CD4-positive, alpha-beta T cell treated with Interleukin-17A for 4 hours (primary cell): Measurements from ENCODE around the gene SEC16A.
A peak's percentile ranks its signal among the peaks of the same experiment; 100 is the strongest.
"Not testable (repeated sequence)": the region's sequence is repeated elsewhere in the genome, so short reads cannot be mapped to it uniquely, and the experiment has no call there.

Experiments
- DNase-seq: peaks from one replicate; pipeline ENCODE4 v3.0.0-alpha.2; 2020; ENCODE audit warnings: mixed read lengths

Gene SEC16A

DNA sequence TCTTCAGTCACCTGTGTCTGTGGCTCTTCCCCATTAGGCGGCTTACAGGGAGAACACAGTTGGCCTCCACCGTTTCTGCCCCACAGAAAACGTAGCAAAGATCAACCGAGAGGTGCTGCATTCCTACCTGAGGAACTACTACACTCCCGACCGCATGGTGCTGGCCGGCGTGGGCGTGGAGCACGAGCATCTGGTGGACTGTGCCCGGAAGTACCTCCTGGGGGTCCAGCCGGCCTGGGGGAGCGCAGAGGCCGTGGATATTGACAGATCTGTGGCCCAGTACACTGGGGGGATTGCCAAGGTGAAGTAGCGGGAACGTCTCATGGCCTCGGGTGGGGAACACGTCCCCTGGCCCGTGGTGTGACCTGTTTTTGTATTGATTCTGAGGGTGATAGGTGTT lies 65.9 kb downstream of the SEC16A start:
- DNase-seq = no peak

DNA sequence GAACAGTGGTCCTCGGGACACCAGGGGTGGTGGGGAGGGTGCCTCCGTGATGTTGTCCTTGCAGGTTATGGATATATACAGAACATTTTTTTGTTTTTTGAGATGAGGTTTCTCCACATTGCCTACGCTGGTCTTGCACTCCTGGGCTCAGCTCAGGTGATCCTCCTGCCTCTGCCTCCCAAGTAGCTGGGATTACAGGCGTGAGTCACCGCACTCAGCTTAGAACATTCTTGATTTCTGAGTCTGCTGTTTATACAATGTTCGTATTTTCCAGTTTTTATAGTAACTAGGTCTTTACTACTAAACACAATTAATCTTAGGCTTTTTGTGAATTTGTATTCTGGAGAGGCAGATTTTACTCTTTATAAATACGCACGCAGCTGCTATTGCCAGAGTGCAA lies 66.4 kb downstream of the SEC16A start:
- no peak for DNase-seq

DNA sequence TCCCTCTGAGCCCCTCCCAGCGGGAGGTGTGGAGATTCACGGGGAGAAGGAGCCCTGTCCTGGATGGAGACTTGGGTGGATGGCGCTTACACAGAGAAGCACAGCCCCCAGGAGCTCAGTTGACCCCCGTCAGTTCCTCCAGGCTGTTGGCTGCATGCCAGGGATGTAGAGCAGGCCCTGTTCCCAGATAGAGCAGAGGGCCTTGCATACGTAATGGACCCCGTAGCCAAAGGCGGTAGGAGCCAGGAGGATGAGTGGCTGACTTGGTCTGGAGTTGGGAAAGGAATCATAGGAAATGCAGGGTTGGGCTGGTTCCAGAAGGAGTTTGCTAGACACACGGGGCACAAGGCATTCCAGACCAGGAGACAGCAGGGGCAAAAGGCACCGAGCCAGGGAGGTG lies 69.9 kb downstream of the SEC16A start:
- no peak for DNase-seq

DNA sequence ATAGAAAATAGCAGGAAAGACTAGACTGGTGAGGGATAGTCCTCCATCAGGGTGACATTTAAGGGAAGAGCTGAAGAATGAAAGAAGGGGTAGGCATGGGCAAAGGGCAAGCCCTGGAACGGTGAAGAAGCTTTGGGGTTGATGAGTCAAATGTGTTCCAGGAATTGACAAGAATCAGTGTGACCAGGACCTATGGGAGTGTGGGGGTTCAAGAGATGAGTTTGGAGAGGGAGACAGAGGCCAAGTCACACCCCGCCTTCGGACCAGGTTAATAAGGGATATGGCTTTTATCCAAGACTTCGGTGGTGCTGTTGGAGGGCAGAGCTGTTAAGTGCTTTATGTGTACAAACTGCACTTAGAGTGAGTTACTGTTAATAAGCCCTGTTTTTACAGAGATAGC lies 71.5 kb downstream of the SEC16A start:
- no peak for DNase-seq

- peak; percentile 96 for DNase-seq
Measured at GRCh38 chr9:136410500-136411287, 72.1 kb downstream of the SEC16A start, which contains the start of the genes ENTR1 and PMPCA. Gene ENTR1 (minus strand): TSS chr9:136410614. CDS start chr9:136410397, 217 bp downstream. Gene PMPCA (plus strand): TSS chr9:136410658. CDS start chr9:136410669, 11 bp downstream.

DNA sequence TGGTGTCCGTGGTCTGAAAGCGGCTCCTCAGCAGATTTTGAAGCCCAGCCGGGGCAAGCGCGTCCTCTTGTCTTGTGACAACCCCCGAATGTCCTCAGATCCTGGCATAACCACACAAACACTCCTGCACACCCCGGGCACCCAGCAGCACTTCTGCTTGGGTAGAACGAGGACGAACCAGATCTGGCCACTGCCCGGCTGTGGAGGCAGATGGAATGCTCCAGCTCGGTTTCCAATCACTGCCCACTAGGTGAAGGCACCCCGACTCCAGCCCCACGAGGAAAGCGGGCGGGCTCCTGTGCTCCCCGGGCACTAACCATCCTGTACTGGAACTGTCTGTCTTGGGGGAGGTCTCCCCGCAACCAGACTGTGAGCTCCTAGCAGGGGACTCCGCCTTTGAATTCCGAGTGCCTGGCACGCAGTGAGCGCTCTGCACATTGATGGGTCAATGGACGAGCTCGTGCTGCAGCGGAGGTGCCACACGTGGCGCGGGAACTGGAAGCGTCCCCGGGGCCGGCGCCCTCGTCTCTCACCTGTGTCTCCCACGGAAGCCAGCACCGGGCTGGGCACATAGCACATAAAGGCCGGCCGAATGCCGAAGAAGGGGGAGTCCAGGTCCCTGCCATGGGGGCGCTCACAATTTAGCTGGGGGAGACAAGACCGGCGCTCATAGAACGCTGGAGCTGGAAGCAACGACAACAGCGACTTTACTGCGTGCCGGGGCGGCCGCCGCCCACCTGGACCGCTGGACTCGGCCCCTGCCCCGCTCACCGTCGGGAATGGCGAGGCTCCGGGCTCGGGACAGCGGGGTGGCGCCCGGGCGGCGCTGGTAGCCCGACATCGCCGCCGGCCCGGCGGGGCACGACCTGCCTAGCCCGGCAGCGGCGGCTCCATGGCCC lies 73.0 kb downstream of the SEC16A start:
- peak; percentile 48 for DNase-seq

- DNase-seq = peak; percentile 42
Measured at GRCh38 chr9:136407911-136408310, 74.9 kb downstream of the SEC16A start.

DNA sequence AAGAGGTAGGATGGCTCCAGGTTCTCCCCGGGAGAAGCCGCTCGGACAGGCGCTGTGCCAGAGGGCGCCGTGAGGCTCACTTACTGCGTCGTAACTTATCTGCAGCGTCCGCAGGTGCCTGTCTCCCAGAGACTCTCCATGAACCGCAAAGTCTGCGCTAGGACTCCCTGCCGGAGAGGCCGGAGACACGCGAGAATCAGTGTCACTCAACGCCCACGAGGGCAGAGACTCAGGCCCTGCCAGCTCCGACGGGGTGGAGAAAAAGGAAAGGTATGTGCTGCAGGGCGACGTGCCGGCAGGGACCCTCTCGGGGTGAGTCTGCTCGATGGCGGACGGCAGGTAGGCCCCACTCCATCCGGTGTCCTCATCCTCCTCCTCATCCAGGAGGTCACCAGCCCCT lies 75.8 kb downstream of the SEC16A start:
- DNase-seq = not testable (repeated sequence)

- DNase-seq = not testable (repeated sequence)
Measured at GRCh38 chr9:136405904-136406303, 76.9 kb downstream of the SEC16A start.

DNA sequence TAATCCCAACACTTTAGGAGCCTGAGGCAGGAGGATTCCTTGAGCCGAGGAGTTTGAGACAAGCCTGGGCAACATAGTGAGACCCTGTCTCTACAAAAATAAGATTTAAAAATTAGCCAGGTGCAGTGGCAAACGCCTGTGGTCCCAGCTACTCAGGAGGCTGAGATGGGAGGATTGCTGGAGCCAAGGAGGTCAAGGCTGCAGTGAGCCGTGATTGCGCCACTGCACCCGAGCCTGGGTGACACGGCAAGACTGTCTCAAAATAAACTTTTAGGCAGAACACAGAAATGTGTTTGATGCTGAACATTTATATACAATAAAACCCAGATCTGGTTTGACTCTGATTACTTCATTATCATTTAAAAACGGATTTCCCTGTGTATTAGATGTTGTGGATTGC lies 77.4 kb downstream of the SEC16A start:
- no peak for DNase-seq

DNA sequence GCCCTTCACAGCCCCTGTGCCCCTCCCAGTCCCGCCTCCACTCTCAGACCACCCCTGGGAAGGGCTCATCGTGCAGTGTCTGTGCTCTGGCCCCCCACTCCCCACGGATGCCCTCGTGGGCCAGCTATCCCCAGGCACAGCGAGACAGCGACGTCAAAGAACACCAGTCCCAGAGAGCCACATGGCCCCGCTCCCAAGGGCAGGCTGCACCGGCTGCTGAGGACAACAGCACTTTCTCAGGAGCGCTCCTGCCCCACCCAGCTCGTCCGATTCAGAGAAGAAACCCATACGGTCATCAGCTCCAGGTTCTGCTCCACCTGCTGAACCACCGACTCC lies 78.1 kb downstream of the SEC16A start:
- DNase-seq = peak; percentile 11

DNA sequence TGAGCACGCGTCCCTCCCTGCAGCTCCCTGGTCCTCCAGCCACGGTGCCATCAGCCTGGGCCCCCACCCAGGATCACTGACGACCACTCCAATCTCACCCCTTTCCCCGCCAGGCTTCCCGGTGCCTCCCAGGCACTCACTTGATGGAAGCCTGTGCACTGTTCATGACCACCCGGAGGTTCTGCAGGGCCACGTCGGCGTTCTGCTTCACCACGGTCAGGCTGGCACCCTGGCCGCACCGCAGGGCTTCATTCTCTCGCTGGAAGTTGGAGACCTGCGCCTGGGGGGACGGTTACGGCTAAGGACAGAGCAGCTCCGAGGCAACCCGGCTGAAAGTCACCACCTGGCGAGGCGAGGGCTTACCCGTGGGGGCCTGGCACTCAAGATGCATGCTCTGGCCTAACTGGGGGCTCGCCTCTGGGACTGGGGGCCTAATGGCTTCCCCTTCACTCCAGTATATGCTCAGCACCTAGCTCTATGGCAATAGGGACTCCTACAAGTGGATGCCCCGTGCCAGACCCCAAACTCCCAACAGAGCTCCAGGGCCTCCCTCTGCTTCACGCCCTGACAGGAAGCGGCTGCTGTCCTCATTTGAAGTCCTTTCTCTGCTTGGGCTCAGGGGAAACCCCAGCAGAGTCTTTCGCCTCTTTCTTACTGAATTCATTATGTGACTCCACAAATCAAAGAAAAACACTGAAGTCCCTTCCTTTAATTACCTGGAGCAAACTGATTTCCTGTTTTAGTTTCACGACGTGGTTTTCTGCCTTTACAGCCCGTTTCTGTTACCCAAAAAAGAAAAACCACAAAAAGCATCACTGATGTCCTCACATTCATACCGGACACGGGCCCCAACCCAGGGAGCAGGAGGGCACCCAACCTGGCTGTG lies 78.7 kb downstream of the SEC16A start:
- peak; percentile 40 for DNase-seq

GRCh38 chr9:136403538-136403914 lies 79.3 kb downstream of the SEC16A start:
- DNase-seq = peak; percentile 73

- no peak for DNase-seq
Measured at GRCh38 chr9:136402067-136402466, 80.8 kb downstream of the SEC16A start.

DNA sequence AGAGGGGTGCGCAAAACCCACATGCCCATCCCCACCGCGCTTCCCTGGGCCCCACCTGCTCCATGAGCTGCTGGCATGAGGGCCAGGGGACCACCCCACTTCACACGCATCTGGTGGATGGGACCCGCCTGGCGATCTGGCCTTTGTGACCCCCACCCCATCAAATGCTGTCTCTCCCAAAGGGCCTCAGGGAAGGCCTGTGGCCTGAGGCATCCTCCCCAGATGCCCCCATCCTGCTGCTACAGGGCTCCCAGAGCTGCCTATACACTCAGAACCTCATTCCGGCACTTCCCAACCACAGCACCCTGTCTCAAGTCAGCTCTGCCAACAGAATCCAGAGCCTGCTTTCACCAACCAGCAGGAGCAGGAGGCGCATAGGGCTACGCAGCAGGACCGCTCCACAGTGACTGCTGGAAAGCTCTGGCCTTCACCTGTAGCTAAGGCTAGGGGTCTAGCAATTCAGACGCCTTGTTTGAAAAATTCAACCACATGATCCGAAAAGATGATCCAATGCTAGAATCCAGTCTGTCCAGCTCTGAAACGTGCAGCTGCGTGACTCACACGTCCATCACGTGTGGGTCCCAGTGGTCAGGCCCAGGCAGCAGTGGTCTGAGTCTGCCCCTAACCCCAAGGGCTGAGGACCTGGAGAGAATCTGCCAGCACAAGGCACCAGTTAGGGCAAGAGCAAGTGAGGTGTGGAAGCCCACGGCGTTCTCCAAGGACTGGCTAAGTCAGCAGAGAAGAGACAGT lies 81.5 kb downstream of the SEC16A start:
- no peak for DNase-seq

DNA sequence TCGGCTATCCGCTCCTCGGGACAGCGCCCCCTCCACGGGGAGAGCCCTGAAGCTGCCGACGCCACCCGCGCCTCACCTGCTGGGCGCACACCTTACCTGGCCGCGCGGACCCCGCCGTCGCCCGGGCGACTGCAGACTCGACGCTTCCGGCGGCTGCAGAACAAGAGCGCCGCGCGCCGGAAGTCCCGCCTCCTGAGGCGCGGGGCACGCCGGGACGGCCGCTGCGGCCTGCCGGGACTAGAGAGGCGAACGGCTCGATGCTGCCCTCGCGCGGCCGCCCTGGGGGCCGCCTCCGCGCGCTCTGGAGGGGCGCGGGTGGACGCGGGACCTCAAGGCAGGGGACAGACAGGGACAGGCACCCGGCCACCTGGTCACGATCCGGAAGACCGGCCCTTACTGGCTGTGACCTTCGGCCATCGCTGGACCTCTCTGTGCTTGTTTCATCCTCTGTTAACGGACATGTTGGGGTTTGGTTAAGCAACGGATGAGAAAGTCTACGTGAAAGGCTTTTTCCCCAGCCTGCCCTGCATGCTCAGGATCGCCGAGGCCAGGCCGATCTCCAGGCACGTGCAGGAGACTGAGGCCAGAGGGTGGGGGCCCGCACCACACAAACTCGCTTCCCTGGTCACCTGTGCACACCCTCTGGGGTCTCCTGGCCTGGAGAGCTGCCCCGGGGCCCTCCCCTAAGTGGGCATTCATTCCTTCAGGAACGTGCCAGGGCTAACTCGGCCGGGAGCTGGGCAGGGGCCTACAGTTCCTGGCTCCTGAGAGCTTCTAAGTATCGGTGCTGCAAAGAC lies 82.6 kb downstream of the SEC16A start, which contains the start of gene SNAPC4:
Gene SNAPC4 (minus strand): TSS at position 133 of the 797 bp plus-strand sequence. CDS start 1,742 bp downstream, outside the sequence.
- DNase-seq = peak; percentile 93

DNA sequence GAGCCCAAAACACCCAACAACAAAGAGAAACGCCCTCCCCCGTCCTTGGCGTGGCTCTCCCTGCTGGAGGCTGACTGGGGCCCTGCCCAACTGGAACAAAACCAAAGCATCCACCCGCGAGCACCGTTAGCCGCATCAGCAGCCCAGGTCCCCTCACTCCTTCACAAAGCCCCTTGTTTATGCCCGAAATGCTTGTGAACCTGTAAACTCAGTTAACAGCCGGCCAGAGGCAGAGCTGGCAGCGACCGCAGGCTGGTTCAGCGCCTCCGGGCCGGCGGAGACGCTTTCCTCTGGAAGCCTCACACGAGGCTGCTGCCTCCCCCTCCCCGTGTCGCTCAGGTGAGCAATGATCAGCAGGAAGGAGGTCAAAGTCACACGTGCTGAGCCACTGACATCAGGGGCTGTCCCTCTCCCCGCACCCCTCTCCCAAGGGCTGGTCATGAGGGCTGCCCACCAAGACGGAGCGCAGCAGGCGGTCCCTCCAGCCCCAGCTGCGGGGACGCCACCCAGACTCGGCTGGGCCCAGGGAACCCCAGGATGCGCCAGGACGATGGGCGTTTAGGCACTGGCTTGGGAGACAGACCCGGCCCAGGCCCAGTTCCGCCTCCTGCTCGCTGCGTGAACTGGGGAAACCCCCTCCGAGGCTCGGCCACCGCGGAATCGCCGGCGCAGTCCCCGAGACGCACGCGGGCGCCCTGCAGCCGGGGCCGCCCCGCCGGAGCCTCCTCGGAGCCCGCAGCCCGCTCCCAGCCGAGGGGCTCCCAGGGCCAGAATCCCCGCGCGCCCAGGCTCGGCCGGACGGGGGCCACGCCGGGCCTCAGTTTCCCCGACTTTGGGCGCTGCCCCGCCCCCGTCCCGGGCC lies 83.4 kb downstream of the SEC16A start:
- peak; percentile 45 for DNase-seq

GRCh38 chr9:136398286-136398685 lies 84.6 kb downstream of the SEC16A start:
- no peak for DNase-seq

- no peak for DNase-seq
Measured at GRCh38 chr9:136397643-136398042, 85.2 kb downstream of the SEC16A start.

DNA sequence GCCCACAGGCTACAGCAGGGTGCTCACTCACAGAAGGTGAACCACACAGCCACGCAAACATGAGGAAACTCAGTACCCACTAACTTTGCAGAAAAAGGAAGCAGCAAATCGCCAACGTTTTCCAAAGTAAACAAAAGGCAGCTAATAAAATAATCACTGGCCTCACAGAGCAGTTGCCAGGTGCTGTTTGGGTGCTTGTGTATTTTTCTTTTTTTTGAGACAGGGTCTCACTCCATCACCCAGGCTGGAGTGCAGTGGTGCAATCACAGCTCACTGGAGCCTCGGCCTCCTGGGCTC lies 86.7 kb downstream of the SEC16A start:
- DNase-seq = no peak
